HG03520 (cell line): ENCODE measurements around the gene TEX22.
"Not testable (repeated sequence)": the region's sequence is repeated elsewhere in the genome, so short reads cannot be mapped to it uniquely, and the experiment has no call there.

Experiments
- ATAC-seq: cut with Tn5 transposase; IDR thresholded peaks from one replicate; pipeline ENCODE4 v1.9.1; 2021; ENCODE audit warnings: mild to moderate bottlenecking, moderate library complexity; ENCODE audit not compliant: unreplicated experiment

The TEX22 gene

GRCh38 chr14:105398044-105398725, at the start of gene TEX22:
Gene TEX22 (plus strand): TSS chr14:105398538. CDS start chr14:105399341, 803 bp downstream.
- ATAC-seq = peak; percentile 58

- no peak for ATAC-seq
These were observed 49.2 kb upstream of the TEX22 start for GRCh38 chr14:105348945-105349699.

- ATAC-seq = no peak
These were observed 48.3 kb upstream of the TEX22 start for GRCh38 chr14:105349992-105350391.

GRCh38 chr14:105350450-105351244, 47.7 kb upstream of the TEX22 start:
- ATAC-seq = no peak

GRCh38 chr14:105351410-105351809, 46.9 kb upstream of the TEX22 start:
- no peak for ATAC-seq

GRCh38 chr14:105351920-105352851, 46.2 kb upstream of the TEX22 start:
- ATAC-seq = no peak

- no peak for ATAC-seq
These were observed 45.2 kb upstream of the TEX22 start for GRCh38 chr14:105353136-105353535.

- no peak for ATAC-seq
These were observed 43.8 kb upstream of the TEX22 start for GRCh38 chr14:105354541-105354940.

- no peak for ATAC-seq
These were observed 43.2 kb upstream of the TEX22 start for GRCh38 chr14:105355049-105355575.

- ATAC-seq = no peak
These were observed 42.3 kb upstream of the TEX22 start for GRCh38 chr14:105355850-105356604.

- ATAC-seq = no peak
These were observed 41.4 kb upstream of the TEX22 start for GRCh38 chr14:105356927-105357326.

- no peak for ATAC-seq
These were observed 40.7 kb upstream of the TEX22 start for GRCh38 chr14:105357626-105358025.

GRCh38 chr14:105358140-105358846, 40.0 kb upstream of the TEX22 start:
- ATAC-seq = no peak

- no peak for ATAC-seq
These were observed 39.4 kb upstream of the TEX22 start for GRCh38 chr14:105358943-105359342.

GRCh38 chr14:105361412-105361811, 36.9 kb upstream of the TEX22 start:
- not testable (repeated sequence) for ATAC-seq

GRCh38 chr14:105363847-105364708, 34.3 kb upstream of the TEX22 start:
- ATAC-seq = no peak

- no peak for ATAC-seq
These were observed 33.2 kb upstream of the TEX22 start for GRCh38 chr14:105365101-105365500.

GRCh38 chr14:105365681-105366080, 32.7 kb upstream of the TEX22 start:
- ATAC-seq = no peak
